NCI-H2171 (cell line): ENCODE measurements around the gene AMN.
"Not testable (repeated sequence)": the region's sequence is repeated elsewhere in the genome, so short reads cannot be mapped to it uniquely, and the experiment has no call there.

Experiments
- DNase-seq: peaks from one replicate; lab custom pipeline; 2025; lab: John Stamatoyannopoulos, UW

The AMN gene

GRCh38 chr14:102922490-102923200 is at the start of gene AMN:
Gene AMN (plus strand): TSS chr14:102922663. CDS start chr14:102922689, 26 bp downstream.
- no peak for DNase-seq

- DNase-seq: no peak
Observed at GRCh38 chr14:102873131-102873530, 49.3 kb upstream of the AMN start.

- no peak for DNase-seq
Observed at GRCh38 chr14:102873546-102874061, 48.9 kb upstream of the AMN start.

DNA sequence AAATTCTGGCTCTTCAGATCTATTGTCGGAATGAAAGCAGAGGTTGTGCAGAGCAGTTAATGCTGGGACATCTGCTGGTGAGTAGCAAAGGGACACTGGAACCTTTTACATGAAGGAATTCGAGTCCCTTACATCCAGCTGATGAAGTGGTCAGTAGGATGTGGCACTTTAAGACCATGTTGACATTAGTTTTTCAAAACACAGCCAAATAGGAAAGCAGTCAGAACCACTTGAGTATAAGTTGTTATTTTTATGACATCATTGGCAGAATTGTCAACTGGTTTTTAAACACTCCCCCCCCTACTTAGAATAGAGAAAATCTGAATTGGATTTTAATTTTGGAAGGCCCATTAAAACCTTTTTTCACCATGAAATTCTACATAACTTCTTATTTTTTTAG is 46.8 kb upstream of the AMN start:
- DNase-seq: no peak

GRCh38 chr14:102877511-102877910 is 45.0 kb upstream of the AMN start:
- not testable (repeated sequence) for DNase-seq

DNA sequence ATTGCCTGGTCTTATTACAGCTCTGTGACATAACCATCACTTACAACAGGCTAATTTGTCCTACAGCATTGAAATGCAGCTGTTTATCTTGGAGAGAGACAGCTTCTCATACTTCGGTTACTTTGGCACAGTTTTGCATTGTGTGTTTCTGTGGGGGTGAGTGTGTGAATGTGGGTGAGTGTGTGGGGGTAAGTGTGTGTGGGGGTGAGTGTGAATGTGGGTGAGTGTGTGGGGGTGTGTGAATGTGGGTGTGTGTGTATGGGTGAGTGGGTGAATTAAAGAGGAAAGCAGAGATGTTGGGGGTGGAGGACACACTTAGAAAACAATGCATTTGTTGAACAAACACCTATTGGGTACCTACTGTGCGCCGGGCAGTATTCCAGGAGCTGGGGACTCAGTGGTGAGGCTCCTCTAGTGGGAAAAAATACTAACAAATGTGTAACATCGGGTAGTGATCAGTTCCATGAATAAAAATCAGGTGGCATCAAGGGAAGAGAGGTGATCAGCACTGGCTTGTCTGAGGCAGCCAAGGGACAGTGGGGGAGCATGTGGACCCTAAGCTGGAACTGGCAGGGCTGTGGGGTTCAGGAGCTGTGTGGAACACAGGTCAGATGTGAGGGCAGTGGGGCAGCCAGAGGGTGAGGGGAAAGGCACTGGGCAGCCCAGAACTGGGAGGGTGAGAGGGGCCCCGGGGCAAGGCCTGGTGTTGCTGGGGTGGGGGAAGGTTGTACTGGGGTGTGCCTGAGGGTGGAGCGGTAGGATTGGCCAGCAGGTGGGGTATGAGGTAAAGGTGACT is 44.1 kb upstream of the AMN start:
- DNase-seq: no peak

GRCh38 chr14:102878970-102879460 is 43.4 kb upstream of the AMN start:
- DNase-seq: no peak

GRCh38 chr14:102882226-102882906 is 40.1 kb upstream of the AMN start:
- DNase-seq: no peak

DNA sequence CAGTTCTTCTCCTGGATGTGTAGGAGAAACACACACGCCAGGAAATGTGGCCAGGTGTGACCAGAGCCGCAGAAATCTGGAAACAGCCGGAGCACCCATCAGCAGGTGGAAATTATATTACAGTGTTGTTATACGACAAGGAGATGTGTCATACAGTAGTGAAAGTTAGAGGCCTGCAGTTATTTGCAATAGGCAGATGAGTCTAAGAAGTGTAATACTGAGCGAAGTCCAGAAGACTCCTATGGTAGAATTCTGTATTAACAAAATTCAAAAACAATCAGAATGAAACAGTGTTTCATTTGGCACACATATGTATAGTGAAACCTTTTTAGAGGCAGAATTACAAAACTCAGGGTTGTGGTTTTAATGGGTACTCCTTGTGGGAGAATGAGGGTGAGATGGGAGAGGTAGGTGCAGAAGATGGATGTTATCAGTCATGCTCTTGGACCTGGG is 39.3 kb upstream of the AMN start:
- DNase-seq: no peak

DNA sequence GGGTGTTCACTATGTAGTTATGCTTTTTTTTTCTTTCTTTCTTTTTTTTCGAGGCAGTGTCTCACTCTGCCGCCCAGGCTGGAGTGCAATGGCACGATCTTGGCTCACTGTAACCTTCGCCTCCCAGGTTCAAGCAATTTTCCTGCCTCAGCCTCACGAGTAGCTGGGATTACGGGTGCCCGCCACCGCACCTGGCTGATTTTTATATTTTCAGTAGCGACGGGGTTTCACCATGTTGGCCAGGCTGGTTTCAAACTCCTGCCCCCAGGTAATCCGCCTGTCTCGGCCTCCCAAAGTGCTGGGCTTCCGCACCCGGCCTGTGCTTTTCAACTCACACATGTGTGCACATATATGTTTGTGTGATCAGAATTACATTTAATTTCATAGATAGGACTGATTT is 38.9 kb upstream of the AMN start:
- DNase-seq: no peak

GRCh38 chr14:102885737-102886447 is 36.6 kb upstream of the AMN start:
- no peak for DNase-seq

GRCh38 chr14:102888748-102889147 is 33.7 kb upstream of the AMN start:
- no peak for DNase-seq

DNA sequence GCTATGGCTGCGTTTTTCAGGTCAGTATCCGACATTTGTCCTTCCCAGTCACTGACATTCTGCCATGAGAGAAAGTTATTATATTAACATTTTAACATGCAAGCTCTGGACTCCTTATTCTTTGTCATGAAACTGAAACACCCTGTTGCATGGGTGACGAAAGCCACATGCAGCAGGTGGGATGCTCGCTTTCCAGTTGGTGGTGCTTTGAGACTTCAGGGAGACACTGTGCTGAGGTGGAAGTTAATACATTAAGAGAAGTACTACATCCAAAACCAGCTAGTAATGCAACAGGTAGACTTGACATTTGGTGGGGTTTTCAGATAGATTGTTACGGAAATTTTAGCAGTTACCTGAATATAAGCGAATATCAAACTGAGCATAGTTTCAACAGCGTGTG is 32.8 kb upstream of the AMN start:
- no peak for DNase-seq

- no peak for DNase-seq
Observed at GRCh38 chr14:102891111-102891510, 31.4 kb upstream of the AMN start.

DNA sequence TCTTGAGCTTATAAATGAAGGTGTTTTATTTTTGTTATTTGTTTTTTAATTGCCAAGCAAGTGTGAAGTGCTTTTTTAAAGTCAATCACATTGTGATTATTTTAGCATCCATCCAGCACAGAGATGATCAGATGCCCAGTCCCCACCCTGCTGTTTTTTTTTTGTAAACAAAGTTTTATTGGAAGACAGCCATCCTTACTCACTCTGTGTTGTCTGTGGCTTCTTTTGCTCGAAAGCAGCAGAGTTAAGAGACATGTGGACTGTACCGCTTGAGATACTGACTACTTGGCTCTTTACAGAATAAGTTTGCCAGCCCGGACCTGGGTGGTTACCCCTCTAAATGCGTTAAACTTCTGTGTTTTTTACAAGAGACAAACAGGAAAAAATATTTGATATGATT is 30.9 kb upstream of the AMN start:
- DNase-seq: no peak

GRCh38 chr14:102892651-102893050 is 29.8 kb upstream of the AMN start:
- DNase-seq: no peak

- no peak for DNase-seq
Observed at GRCh38 chr14:102893452-102893851, 29.0 kb upstream of the AMN start.

DNA sequence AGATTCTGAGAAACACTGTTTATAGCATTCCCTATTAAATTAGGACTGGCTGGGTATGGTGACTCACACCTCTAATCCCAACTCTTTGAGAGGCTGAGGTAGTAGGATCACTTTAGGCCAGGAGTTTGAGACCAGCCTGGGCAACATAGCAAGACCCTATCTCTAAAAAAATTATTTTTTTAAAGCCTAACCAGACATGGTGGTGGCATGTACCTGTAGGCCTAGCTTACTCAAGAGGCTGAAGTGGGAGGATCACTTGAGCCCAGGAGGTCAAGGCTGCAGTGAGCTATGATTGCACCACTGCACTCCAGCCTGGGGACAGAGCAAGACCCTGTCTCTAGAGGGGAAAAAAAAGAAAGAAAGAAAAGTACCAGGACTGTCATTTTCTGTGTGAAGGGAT is 25.7 kb upstream of the AMN start:
- DNase-seq: not testable (repeated sequence)

DNA sequence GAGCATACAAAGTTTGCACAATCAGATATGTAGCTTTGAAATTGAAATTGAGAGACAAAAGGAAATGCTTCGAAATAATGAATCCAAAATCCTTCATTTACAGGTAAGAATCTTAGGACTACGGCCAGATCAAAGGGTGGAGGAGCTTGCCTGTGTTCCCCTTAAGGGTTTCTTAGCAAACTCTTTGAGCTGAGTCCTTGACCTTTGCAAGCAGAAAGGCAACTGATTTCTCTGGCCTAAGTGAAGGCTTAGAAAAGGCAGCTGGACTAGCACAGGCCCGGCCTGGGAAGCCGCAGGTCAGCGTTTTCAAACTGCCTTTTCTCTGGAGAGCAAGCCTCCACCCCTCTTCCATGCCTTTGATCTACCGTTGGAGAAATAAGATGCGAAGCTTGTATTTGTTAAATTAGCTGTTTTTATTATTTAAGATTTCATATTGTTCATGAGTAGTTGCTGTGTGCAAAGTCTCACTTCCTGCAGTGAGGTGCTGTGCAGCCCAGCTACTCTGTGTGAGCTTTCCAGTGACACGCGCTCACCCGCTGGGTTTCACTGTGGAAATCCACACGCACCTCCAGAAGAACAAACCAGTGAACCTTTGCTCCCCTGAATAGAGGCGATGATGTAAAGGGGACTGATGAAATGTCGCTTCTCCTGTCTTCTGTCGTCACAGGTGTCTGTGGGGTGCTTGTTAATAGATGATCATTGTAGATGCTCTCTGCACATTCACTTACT is 25.0 kb upstream of the AMN start:
- no peak for DNase-seq

GRCh38 chr14:102898298-102898697 is 24.2 kb upstream of the AMN start:
- no peak for DNase-seq
